ENCODE data around the gene CCDC7.
"Not testable (repeated sequence)": the region's sequence is repeated elsewhere in the genome, so short reads cannot be mapped to it uniquely, and the experiment has no call there.

DNA sequence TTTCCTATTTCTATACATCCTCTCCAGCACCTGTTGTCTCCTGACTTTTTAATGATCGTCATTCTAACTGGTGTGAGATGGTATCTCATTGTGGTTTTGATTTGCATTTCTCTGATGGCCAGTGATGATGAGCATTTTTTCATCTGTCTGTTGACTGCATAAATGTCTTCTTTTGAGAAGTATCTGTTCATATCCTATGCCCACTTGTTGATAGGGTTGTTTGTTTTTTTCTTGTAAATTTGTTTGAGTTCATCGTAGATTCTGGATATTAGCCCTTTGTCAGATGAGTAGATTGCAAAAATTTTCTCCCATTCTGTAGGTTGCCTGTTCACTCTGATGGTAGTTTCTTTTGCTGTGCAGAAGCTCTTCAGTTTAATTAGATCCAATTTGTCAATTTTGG lies 253.7 kb downstream of the CCDC7 start:
- TF ChIP-seq, protein P1, sequence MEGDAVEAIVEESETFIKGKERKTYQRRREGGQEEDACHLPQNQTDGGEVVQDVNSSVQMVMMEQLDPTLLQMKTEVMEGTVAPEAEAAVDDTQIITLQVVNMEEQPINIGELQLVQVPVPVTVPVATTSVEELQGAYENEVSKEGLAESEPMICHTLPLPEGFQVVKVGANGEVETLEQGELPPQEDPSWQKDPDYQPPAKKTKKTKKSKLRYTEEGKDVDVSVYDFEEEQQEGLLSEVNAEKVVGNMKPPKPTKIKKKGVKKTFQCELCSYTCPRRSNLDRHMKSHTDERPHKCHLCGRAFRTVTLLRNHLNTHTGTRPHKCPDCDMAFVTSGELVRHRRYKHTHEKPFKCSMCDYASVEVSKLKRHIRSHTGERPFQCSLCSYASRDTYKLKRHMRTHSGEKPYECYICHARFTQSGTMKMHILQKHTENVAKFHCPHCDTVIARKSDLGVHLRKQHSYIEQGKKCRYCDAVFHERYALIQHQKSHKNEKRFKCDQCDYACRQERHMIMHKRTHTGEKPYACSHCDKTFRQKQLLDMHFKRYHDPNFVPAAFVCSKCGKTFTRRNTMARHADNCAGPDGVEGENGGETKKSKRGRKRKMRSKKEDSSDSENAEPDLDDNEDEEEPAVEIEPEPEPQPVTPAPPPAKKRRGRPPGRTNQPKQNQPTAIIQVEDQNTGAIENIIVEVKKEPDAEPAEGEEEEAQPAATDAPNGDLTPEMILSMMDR (IDR thresholded peaks at IDR 0.05 in 4 of 5, conservative IDR thresholded peaks at IDR 0.05 in 1 of 5), result not testable (repeated sequence)
- TF ChIP-seq POLR2A (IDR thresholded peaks at IDR 0.05), result not testable (repeated sequence)
